H1 (cell line): ENCODE measurements around the gene MROH7. TPM values are rescaled to one million over a fixed set of nuclear protein-coding genes. Genes with fewer than 3 reads are reported as not detected.

ENCODE experiments used
- CTCF ChIA-PET: fragments of 300-600 bp; sonication (Branson Sonifier 250); formaldehyde crosslinking; loops from one replicate; lab custom pipeline; 2021; ENCODE audit not compliant: partially characterized antibody; lab: Charles Lee
- POLR2A ChIA-PET: fragments of 300-600 bp; sonication (Branson Sonifier 250); formaldehyde crosslinking; loops from one replicate; lab custom pipeline; 2021; ENCODE audit warnings: inconsistent platforms; ENCODE audit not compliant: partially characterized antibody; lab: Charles Lee
- DNase-seq, 2 experiments: peaks; one replicate each; pipeline versions ENCODE4 v3.0.0 to v3.0.0-alpha.2; 2010 to 2022; ENCODE audit warnings: low spot score in 2 of 2, low read depth in 1 of 2, mixed read lengths in 1 of 2
- FAIRE-seq: peaks from 2 replicates; lab custom pipeline; 2011; peaks lifted over from hg19 to GRCh38; lab: Jason Lieb, UNC
- H2AFZ ChIP-seq: 2 replicates; pipeline ENCODE4 v1.8.1; 2012; ENCODE audit warnings: low read length, inconsistent platforms
- H2AK5ac ChIP-seq: 2 replicates; pipeline ENCODE4 v1.6.1; 2013; ENCODE audit warnings: low read depth, low read length
- H2BK120ac ChIP-seq: replicated peaks from 2 replicates; pipeline ENCODE3; 2013; ENCODE audit warnings: low read depth, low read length, inconsistent platforms
- H2BK12ac ChIP-seq: 2 replicates; pipeline ENCODE4 v1.6.1; 2013; ENCODE audit warnings: low read depth, low read length
- H2BK15ac ChIP-seq: 2 replicates; pipeline ENCODE4 v1.6.1; 2013; ENCODE audit warnings: low read length
- H2BK20ac ChIP-seq: 2 replicates; pipeline ENCODE4 v1.6.1; 2013; ENCODE audit warnings: low read length
- H2BK5ac ChIP-seq: 2 replicates; pipeline ENCODE4 v1.6.1; 2013; ENCODE audit warnings: low read depth, low read length
- H3K14ac ChIP-seq: 2 replicates; pipeline ENCODE4 v1.6.1; 2013; ENCODE audit warnings: inconsistent platforms; ENCODE audit not compliant: insufficient read length
- H3K18ac ChIP-seq: 2 replicates; pipeline ENCODE4 v1.6.1; 2013; ENCODE audit warnings: low read length; ENCODE audit errors: extremely low read depth
- H3K23ac ChIP-seq: 2 replicates; pipeline ENCODE4 v1.6.1; 2013; ENCODE audit warnings: inconsistent platforms; ENCODE audit not compliant: insufficient read length
- H3K23me2 ChIP-seq: 2 replicates; pipeline ENCODE4 v1.6.1; 2013; ENCODE audit warnings: low read depth, low read length
- H3K27ac ChIP-seq: 2 replicates; pipeline ENCODE4 v1.6.1; 2011; ENCODE audit warnings: low read depth, low read length, inconsistent platforms
- H3K27me3 ChIP-seq, 4 experiments: replicated peaks in 1 of 4; 1 replicate in 1 of 4; 2 replicates in 3 of 4; pipeline versions ENCODE4 v1.6.1 to v1.8.1; 2011 to 2013; ENCODE audit warnings: low read length in 3 of 4, mild to moderate bottlenecking in 3 of 4, inconsistent platforms in 2 of 4, mixed read lengths in 2 of 4, moderate library complexity in 1 of 4; ENCODE audit not compliant: control insufficient read depth in 3 of 4, insufficient read depth in 3 of 4; ENCODE audit errors: extremely low read depth in 1 of 4
- H3K36me3 ChIP-seq, 4 experiments: 2 replicates each; pipeline versions ENCODE4 v1.6.1 to v1.8.1; 2011 to 2013; ENCODE audit warnings: mild to moderate bottlenecking in 4 of 4, low read length in 3 of 4, moderate library complexity in 2 of 4, control low read depth in 1 of 4, inconsistent platforms in 1 of 4; ENCODE audit not compliant: insufficient read depth in 4 of 4, control insufficient read depth in 2 of 4
- H3K4ac ChIP-seq: replicated peaks from 2 replicates; pipeline ENCODE3; 2013; ENCODE audit warnings: low read length, low read depth, mixed read lengths, inconsistent platforms; ENCODE audit not compliant: insufficient read length
- H3K4me1 ChIP-seq, 4 experiments: replicated peaks in 1 of 4; 1 replicate in 1 of 4; 2 replicates in 3 of 4; pipeline versions ENCODE4 v1.6.1 to v1.8.1; 2011 to 2013; ENCODE audit warnings: low read length in 3 of 4, inconsistent platforms in 2 of 4, mixed read lengths in 1 of 4; ENCODE audit not compliant: insufficient read depth in 4 of 4, control insufficient read depth in 3 of 4
- H3K4me2 ChIP-seq, 2 experiments: 2 replicates each; pipeline versions ENCODE4 v1.6.1 to v1.8.1; 2011 to 2013; ENCODE audit warnings: low read depth in 2 of 2, low read length in 2 of 2, control low read depth in 1 of 2, inconsistent platforms in 1 of 2, mild to moderate bottlenecking in 1 of 2; ENCODE audit not compliant: insufficient read depth in 1 of 2
- H3K4me3 ChIP-seq, 4 experiments: fragments of 200-600, 300-600 bp in 1 of 4; sonication (generic), shearing (Covaris generic), sonication (Bioruptor Twin) in 1 of 4; 2 replicates each; pipeline versions ENCODE4 v1.5.1 to v1.8.1; 2011 to 2016; ENCODE audit warnings: low read length in 4 of 4, low read depth in 3 of 4, control low read depth in 2 of 4, inconsistent platforms in 2 of 4, mild to moderate bottlenecking in 2 of 4, mixed read lengths in 1 of 4, moderate library complexity in 1 of 4; ENCODE audit not compliant: insufficient read depth in 2 of 4; ENCODE audit errors: extremely low read depth in 1 of 4
- H3K56ac ChIP-seq: replicated peaks from 2 replicates; pipeline ENCODE3; 2013; ENCODE audit warnings: low read depth, mild to moderate bottlenecking, mixed read lengths, low read length, inconsistent platforms; ENCODE audit not compliant: insufficient read length
- H3K79me1 ChIP-seq: 2 replicates; pipeline ENCODE4 v1.6.1; 2013; ENCODE audit warnings: low read depth, low read length, control low read depth
- H3K79me2 ChIP-seq, 2 experiments: 2 replicates each; pipeline versions ENCODE4 v1.6.1 to v1.8.1; 2012 to 2013; ENCODE audit warnings: low read length in 2 of 2, mild to moderate bottlenecking in 2 of 2, inconsistent platforms in 1 of 2; ENCODE audit not compliant: insufficient read depth in 2 of 2, control insufficient read depth in 1 of 2
- H3K9ac ChIP-seq, 4 experiments: replicated peaks in 1 of 4; 1 replicate in 1 of 4; 2 replicates in 3 of 4; pipeline versions ENCODE4 v1.6.1 to v1.8.1; 2011 to 2013; ENCODE audit warnings: low read depth in 3 of 4, low read length in 3 of 4, control low read depth in 2 of 4, mild to moderate bottlenecking in 2 of 4, moderate library complexity in 2 of 4, inconsistent platforms in 1 of 4; ENCODE audit errors: extremely low read depth in 1 of 4
- H3K9me3 ChIP-seq, 2 experiments: 2 replicates each; pipeline versions ENCODE4 v1.6.1 to v1.8.1; 2012 to 2013; ENCODE audit warnings: mild to moderate bottlenecking in 2 of 2, moderate library complexity in 2 of 2, control low read depth in 1 of 2, inconsistent platforms in 1 of 2, low read depth in 1 of 2, low read length in 1 of 2, mixed read lengths in 1 of 2; ENCODE audit not compliant: insufficient read depth in 2 of 2
- H4K20me1 ChIP-seq, 2 experiments: replicated peaks in 1 of 2; 2 replicates each; pipeline versions ENCODE3 to v1.8.1; 2011 to 2013; ENCODE audit warnings: inconsistent platforms in 2 of 2, low read length in 2 of 2, mild to moderate bottlenecking in 1 of 2; ENCODE audit not compliant: insufficient read depth in 2 of 2, control insufficient read depth in 1 of 2
- H4K5ac ChIP-seq: 2 replicates; pipeline ENCODE4 v1.6.1; 2013; ENCODE audit warnings: low read length, low read depth, mixed read lengths, inconsistent platforms; ENCODE audit not compliant: insufficient read length
- H4K8ac ChIP-seq: 2 replicates; pipeline ENCODE4 v1.8.0; 2013; ENCODE audit warnings: mild to moderate bottlenecking, moderate library complexity, low read length, inconsistent platforms; ENCODE audit not compliant: insufficient read depth; ENCODE audit errors: extremely low read depth
- H4K91ac ChIP-seq: replicated peaks from 2 replicates; pipeline ENCODE3; 2013; ENCODE audit warnings: low read length, mixed read lengths, inconsistent platforms; ENCODE audit not compliant: insufficient read length
- BACH1 ChIP-seq: IDR thresholded peaks from 2 replicates; pipeline ENCODE4 v1.6.1; 2012; ENCODE audit warnings: low read length, improper control_type of control experiment
- BCL11A ChIP-seq, 2 experiments: IDR thresholded peaks; one replicate each; pipeline ENCODE4 v1.6.1; 2011; ENCODE audit warnings: low read depth in 2 of 2, low read length in 2 of 2, mild to moderate bottlenecking in 2 of 2
- CHD2 ChIP-seq: IDR thresholded peaks from 2 replicates; pipeline ENCODE4 v1.6.1; 2012; ENCODE audit warnings: low read length, improper control_type of control experiment
- KDM4A ChIP-seq: IDR thresholded peaks from one replicate; pipeline ENCODE4 v1.7.1; 2012; ENCODE audit warnings: low read depth, mild to moderate bottlenecking, moderate library complexity, low read length, inconsistent platforms; ENCODE audit not compliant: severe bottlenecking
- PHF8 ChIP-seq: fragments of 200-600 bp; sonication (generic); conservative IDR thresholded peaks from 2 replicates; pipeline ENCODE4 v1.7.1; 2012; ENCODE audit warnings: low read depth, mild to moderate bottlenecking, inconsistent platforms, low read length, moderate library complexity
- POU5F1 ChIP-seq: IDR thresholded peaks from 2 replicates; pipeline ENCODE4 v1.6.1; 2011; ENCODE audit warnings: low read depth, mild to moderate bottlenecking, low read length, moderate library complexity
- RAD21 ChIP-seq, 2 experiments: IDR thresholded peaks in 1 of 2; conservative IDR thresholded peaks in 1 of 2; 2 replicates each; pipeline ENCODE4 v1.6.1; 2011; ENCODE audit warnings: low read depth in 2 of 2, low read length in 2 of 2, improper control_type of control experiment in 1 of 2, inconsistent platforms in 1 of 2, mild to moderate bottlenecking in 1 of 2, moderate library complexity in 1 of 2
- RBBP5 ChIP-seq: IDR thresholded peaks from 2 replicates; pipeline ENCODE4 v1.7.1; 2012; ENCODE audit warnings: low read depth, mild to moderate bottlenecking, inconsistent platforms, low read length, moderate library complexity, borderline replicate concordance
- SIN3A ChIP-seq, 2 experiments: IDR thresholded peaks in 1 of 2; conservative IDR thresholded peaks in 1 of 2; 2 replicates each; pipeline ENCODE4 v1.6.1; 2011 to 2012; ENCODE audit warnings: low read length in 2 of 2, improper control_type of control experiment in 1 of 2, low read depth in 1 of 2, mild to moderate bottlenecking in 1 of 2
- SIRT6 ChIP-seq: IDR thresholded peaks from one replicate; pipeline ENCODE4 v1.7.1; 2012; ENCODE audit warnings: low read length, inconsistent platforms
- SIX5 ChIP-seq: IDR thresholded peaks from 2 replicates; pipeline ENCODE4 v1.6.1; 2011; ENCODE audit warnings: mild to moderate bottlenecking, low read depth, low read length
- SP1 ChIP-seq: IDR thresholded peaks from 2 replicates; pipeline ENCODE4 v1.6.1; 2011; ENCODE audit warnings: low read depth, low read length
- SP2 ChIP-seq: IDR thresholded peaks from 2 replicates; pipeline ENCODE4 v1.6.1; 2012; ENCODE audit warnings: mild to moderate bottlenecking, low read length, inconsistent platforms
- SP4 ChIP-seq: IDR thresholded peaks from 2 replicates; pipeline ENCODE4 v1.6.1; 2012; ENCODE audit warnings: low read length, inconsistent platforms
- TAF1 ChIP-seq: IDR thresholded peaks from 2 replicates; pipeline ENCODE4 v1.6.1; 2011; ENCODE audit warnings: mild to moderate bottlenecking, low read depth, low read length
- TCF12 ChIP-seq: IDR thresholded peaks from 2 replicates; pipeline ENCODE4 v1.6.1; 2011; ENCODE audit warnings: low read depth, mild to moderate bottlenecking, low read length
- WGBS, 2 experiments: shearing (Covaris generic) in 1 of 2; methylation state at CpG; one replicate each; pipeline versions ENCODE4 v1.1.6 to v1.1.7; 2013 to 2015; ENCODE audit warnings: low lambda C conversion rate in 2 of 2, mixed read lengths in 2 of 2, inconsistent platforms in 1 of 2, low coverage in 1 of 2, missing lambda C conversion rate in 1 of 2; ENCODE audit not compliant: insufficient replicate concordance in 2 of 2, insufficient coverage in 1 of 2, insufficient read length in 1 of 2; ENCODE audit errors: extremely low coverage in 1 of 2, missing lambda C conversion rate in 1 of 2; 5-methylcytosine and 5-hydroxymethylcytosine counted together
- polyA plus RNA-seq, 7 experiments: library from polyadenylated mRNA; depleted of rRNA in 3 of 7; stranded (reverse) in 5 of 7; unstranded in 2 of 7; fragments of >200 nt in 5 of 7; fragments of 200-250 nt in 2 of 7; gene quantifications; 1 replicate in 5 of 7; 2 replicates in 1 of 7; 4 replicates in 1 of 7; pipeline versions ENCODE4 v1.2.1 to v1.2.3, GENCODE V29; 2011 to 2013; ENCODE audit warnings: missing spikeins in 2 of 7, mixed read lengths in 2 of 7
- total RNA-seq: library from RNA; stranded (reverse); fragmentation: NEBNext Ultra II Directional; extraction: Animal tissue kit (Norgen Biotek cat#: 25700); gene quantifications from 2 replicates; pipeline ENCODE4 v1.2.1, GENCODE V29; 2021

The MROH7 gene
- total and polyA plus RNA-seq, 2 of the 8 experiments (the other 6 are each of a cell fraction or from before 2014, with no cell fraction given), result 0.07 to 0.20 TPM

DNA sequence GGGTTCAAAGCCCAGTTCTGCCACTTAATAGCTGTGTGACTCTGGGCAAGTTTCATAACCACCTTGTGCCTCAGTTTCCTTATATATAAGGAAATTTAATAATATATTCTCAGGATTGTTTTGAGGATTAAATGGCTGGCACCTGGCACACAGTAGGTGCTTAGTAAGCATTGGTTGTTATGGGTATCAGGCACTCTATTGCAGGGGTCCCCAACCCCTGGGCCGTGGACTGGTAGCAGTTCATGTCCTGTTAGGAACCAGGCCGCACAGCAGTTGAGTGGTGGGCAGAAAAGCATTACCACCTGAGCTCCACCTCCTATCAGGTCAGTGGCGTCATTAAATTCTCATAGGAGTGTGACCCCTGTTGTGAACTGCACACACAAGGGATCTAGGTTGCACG lies 104.3 kb downstream of the MROH7 start:
- DNase-seq (no peak), FAIRE-seq (no peak)
- Histone ChIP-seq H2AFZ (no peak overlapping the region), H4K91ac (no peak overlapping the region), H3K79me1 (no peaks in the 10 kb centered on the region), H3K14ac (no peak overlapping the region), H3K79me2 (no peaks in the 10 kb centered on the region), H2AK5ac (no peak overlapping the region), H4K8ac (no peak overlapping the region), H2BK15ac (no peak overlapping the region), H3K56ac (no peak overlapping the region), H2BK120ac (no peak overlapping the region), H2BK20ac (no peak overlapping the region), H3K9ac (no peak overlapping the region), H3K18ac (no peak overlapping the region), H3K36me3 (peaks cover 6 to 15% (median 10%) of the 10 kb centered on the region in 4 experiments; a peak in 7 of 8 replicates), H3K23me2 (no peaks in the 10 kb centered on the region), H3K9me3 (no peaks in the 10 kb centered on the region), H3K4ac (no peak overlapping the region), H2BK5ac (no peak overlapping the region), H3K27ac (no peak overlapping the region), H3K4me3 (no peak overlapping the region), H3K23ac (no peak overlapping the region), H3K4me2 (no peak overlapping the region), H3K4me1 (no peaks in the 10 kb centered on the region), H4K5ac (no peak overlapping the region), H3K27me3 (no peaks in the 10 kb centered on the region), H2BK12ac (no peak overlapping the region), H4K20me1 (peaks cover 0 to 9% of the 10 kb centered on the region in 2 experiments)
- ChIA-PET POLR2A (interaction anchor here (1.5 kb wide), 1 partner anchor 10 kb away, joined by 7 read pairs; no protein-coding TSS in a partner anchor), CTCF (interaction anchor here (1.0 to 1.1 kb wide), 3 partner anchors 22 to 75 kb away, joined by 3 read pairs; no protein-coding TSS in a partner anchor)
- 98% methylated on average over 4 of the region's 4 CpGs; no CpG with 5 or more reads in 1 of the 2 experiments for WGBS, 2 experiments
- TF ChIP-seq SIX5 (no peak), SP4 (no peak), TCF12 (no peak), RBBP5 (no peak), SP1 (no peak), TAF1 (no peak), PHF8 (no peak), POU5F1 (no peak), SIN3A (conservative IDR thresholded peaks at IDR 0.05 in 1 of 2, IDR thresholded peaks at IDR 0.05 in 1 of 2; ENCODE audit: low read depth in 1 of 2, low read length in 2 of 2) (no peak), KDM4A (no peak), CHD2 (no peak), SIRT6 (no peak), BACH1 (no peak), BCL11A (IDR thresholded peaks at IDR 0.05; ENCODE audit: low read depth in 2 of 2, low read length in 2 of 2) (no peak), SP2 (no peak), RAD21 (IDR thresholded peaks at IDR 0.05 in 1 of 2, conservative IDR thresholded peaks at IDR 0.05 in 1 of 2; ENCODE audit: low read depth in 2 of 2, low read length in 2 of 2) (no peak)
